LNCaP clone FGC (cell line): ENCODE data around the gene CCND1.

ENCODE experiments used
- DNase-seq: peaks from one replicate; pipeline ENCODE4 v3.0.0-alpha.2; 2011; ENCODE audit warnings: low read depth
- H3K4me3 ChIP-seq: 2 replicates; pipeline ENCODE4 v1.5.1; 2011; ENCODE audit warnings: mild to moderate bottlenecking, low read depth, low read length, control low read depth
- CTCF ChIP-seq: IDR thresholded peaks from 2 replicates; pipeline ENCODE4 v1.5.1; 2012; ENCODE audit warnings: mild to moderate bottlenecking; ENCODE audit not compliant: control insufficient read depth, insufficient read depth; ENCODE audit errors: extremely low read depth

The CCND1 gene

GRCh38 chr11:69657456-69657910 lies 16.5 kb downstream of the CCND1 start:
- TF ChIP-seq CTCF, result no peak
- H3K4me3 ChIP-seq, result no peak overlapping the region

GRCh38 chr11:69657911-69658625 lies 17.1 kb downstream of the CCND1 start:
- no peak overlapping the region for H3K4me3 ChIP-seq
- DNase-seq, result no peak
- no peak for TF ChIP-seq CTCF

More at GRCh38 chr11:69657456-69657910, 16.5 kb downstream of the CCND1 start:
- no peak for DNase-seq

DNA sequence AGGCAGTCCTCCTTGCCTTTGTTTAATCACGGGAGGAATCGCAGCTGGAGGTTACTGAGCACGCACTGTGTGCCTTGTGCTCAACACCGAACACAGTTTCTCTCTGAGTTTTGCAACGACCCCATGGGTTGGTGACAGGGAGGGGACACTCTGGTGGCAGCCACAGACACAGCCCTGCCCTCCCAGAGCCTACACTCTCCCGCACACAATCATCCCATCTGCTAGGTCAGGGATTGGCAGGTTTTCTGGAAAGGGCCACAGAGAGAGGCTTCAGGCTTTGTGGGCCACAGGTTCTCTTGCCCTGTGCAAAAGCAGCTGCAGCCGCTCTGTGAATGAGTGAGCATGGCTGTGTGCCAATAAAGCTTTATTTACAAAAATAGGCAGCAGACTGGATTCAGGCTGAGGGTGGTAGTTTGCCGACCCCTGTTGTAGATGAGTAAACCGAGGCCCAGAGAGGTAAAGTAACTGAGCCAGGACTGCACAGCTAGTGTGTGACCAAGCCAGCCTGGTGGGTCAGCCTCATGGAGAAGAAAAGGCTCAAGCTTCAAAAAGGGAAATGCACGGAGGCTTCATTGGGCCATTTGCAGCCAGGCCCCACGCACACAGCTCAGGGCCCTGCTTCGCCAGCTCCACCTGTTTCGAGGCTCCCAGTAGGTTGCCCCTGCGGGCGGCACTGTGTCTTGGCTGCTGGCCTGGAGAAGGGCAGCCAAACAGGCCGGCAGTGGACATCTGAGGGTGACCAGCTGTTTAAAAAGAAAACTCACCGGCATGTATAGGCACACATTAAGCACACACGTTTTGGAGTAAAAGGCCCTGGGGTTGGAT lies 17.9 kb downstream of the CCND1 start:
- no peak for DNase-seq
- no peak overlapping the region for H3K4me3 ChIP-seq
- no peak for TF ChIP-seq CTCF

DNA sequence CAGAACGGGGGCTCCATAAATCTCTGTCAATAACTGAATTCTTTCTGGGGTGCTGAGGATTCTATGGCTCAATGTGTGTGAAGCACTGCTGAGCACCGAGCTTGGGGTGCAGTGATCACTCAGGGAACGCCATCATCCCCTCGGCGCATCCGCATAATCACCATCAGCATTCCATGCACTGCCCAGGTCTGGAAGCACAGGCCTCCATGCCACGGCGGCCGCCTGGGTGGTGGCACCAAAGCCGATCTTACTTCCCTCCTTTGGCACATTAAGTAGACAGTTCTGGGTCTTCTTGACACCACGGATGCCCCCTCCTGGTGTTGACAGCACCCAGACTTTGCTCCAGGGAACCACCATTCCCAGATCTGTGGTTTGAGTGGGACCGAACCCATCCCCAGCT lies 18.6 kb downstream of the CCND1 start:
- DNase-seq, result no peak
- no peak for TF ChIP-seq CTCF

GRCh38 chr11:69660001-69660500 lies 19.1 kb downstream of the CCND1 start:
- DNase-seq, result no peak
- no peak for TF ChIP-seq CTCF
- H3K4me3 ChIP-seq, result no peak overlapping the region

More for the DNA sequence above, 18.6 kb downstream of the CCND1 start:
- H3K4me3 ChIP-seq, result no peak overlapping the region

- no peak for DNase-seq
- no peak overlapping the region for H3K4me3 ChIP-seq
- no peak for TF ChIP-seq CTCF
Measured at GRCh38 chr11:69661413-69661715, 20.4 kb downstream of the CCND1 start.
